ENCODE measurements around the gene ASS1.

GRCh38 chr9:130399768-130400167 is 45.0 kb upstream of the ASS1 start:
- TF ChIP-seq CTCF (conservative IDR thresholded peaks at IDR 0.05; ENCODE audit: low read depth, low read length) (no peak), EZH2 (IDR thresholded peaks at IDR 0.05; ENCODE audit: borderline replicate concordance, low read depth, low read length, poor library complexity, severe bottlenecking) (no peak)
